Parathyroid adenoma (tissue), 2 donors: ENCODE measurements around the gene KCNG2.

ENCODE experiments used
- H2AFZ ChIP-seq: fragments of 300-600 bp; sonication (generic); one replicate; pipeline ENCODE4 v1.7.0; 2017; ENCODE audit warnings: antibody characterized with exemption, mild to moderate bottlenecking
- H3K27ac ChIP-seq: fragments of 300-600 bp; sonication (generic); one replicate; pipeline ENCODE4 v1.7.0; 2017
- H3K27me3 ChIP-seq: fragments of 300-600 bp; sonication (generic); one replicate; pipeline ENCODE4 v1.7.0; 2017; ENCODE audit warnings: low read length; ENCODE audit not compliant: control insufficient read depth, insufficient read depth
- H3K36me3 ChIP-seq: fragments of 300-600 bp; sonication (generic); one replicate; pipeline ENCODE4 v1.7.0; 2017; ENCODE audit warnings: low read length; ENCODE audit not compliant: control insufficient read depth, insufficient read depth
- H3K4me1 ChIP-seq: fragments of 300-600 bp; sonication (generic); one replicate; pipeline ENCODE4 v1.7.0; 2017; ENCODE audit warnings: control low read depth
- H3K4me2 ChIP-seq: fragments of 300-600 bp; sonication (generic); one replicate; pipeline ENCODE4 v1.7.0; 2017; ENCODE audit warnings: low read length
- H3K4me3 ChIP-seq: fragments of 300-600 bp; sonication (generic); one replicate; pipeline ENCODE4 v1.7.0; 2017; ENCODE audit warnings: low read depth, low read length
- H3K79me2 ChIP-seq: fragments of 300-600 bp; sonication (generic); one replicate; pipeline ENCODE4 v1.7.0; 2017; ENCODE audit warnings: control low read depth
- H3K9ac ChIP-seq: fragments of 300-600 bp; sonication (generic); one replicate; pipeline ENCODE4 v1.7.0; 2017; ENCODE audit warnings: mild to moderate bottlenecking
- H3K9me3 ChIP-seq: fragments of 300-600 bp; sonication (generic); one replicate; pipeline ENCODE4 v1.7.0; 2017; ENCODE audit warnings: low read length; ENCODE audit not compliant: control insufficient read depth
- CTCF ChIP-seq: fragments of 300-600 bp; sonication (generic); IDR thresholded peaks from one replicate; pipeline ENCODE4 v1.7.0; 2017; ENCODE audit warnings: antibody characterized with exemption, mild to moderate bottlenecking
- donor health status: primary hyperparathyroidism.

The KCNG2 gene

DNA sequence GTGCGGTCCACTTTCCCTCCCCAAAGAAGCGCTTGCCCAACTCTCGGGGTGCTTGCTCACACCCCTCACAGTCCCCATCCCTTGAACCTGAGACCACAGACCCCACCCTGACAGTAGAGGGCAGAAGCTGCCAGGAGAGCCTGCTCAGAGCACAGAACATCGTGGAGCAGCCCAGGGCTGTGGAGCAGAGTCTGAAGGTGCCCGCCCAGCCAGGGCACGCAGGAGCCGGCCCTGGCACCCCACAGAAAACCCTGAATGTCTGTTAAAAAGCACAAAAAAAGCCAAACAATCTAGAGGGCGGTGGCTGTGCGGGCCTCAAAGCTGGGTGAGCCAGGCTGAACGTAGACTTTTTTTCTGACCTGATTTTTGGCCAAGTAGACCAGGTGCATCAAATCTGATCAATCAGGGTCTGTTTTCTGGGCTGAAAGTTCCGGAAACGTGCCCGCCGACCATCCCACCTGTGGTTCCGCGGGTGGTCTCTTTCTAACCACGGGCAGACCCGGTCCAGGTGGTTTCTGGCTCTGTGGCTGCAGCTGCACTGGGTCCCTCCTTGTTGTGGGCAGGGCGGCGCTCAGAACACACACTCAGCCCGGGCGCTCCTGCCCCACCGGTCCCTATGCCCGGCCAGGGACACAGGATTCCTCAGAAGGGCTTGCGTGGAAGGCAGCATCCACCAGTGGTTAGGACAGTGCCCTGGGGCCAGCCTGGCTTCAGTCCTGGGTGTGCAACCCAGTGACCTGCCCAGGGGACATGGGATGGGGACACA is 87.4 kb downstream of the KCNG2 start:
- no peaks in the 10 kb centered on the region for H3K27me3 ChIP-seq
- H3K4me2 ChIP-seq = no peak overlapping the region
- no peaks in the 10 kb centered on the region for H3K36me3 ChIP-seq
- H3K9ac ChIP-seq = no peak overlapping the region
- H3K4me1 ChIP-seq = no peaks in the 10 kb centered on the region
- no peak overlapping the region for H3K27ac ChIP-seq
- no peak overlapping the region for H3K4me3 ChIP-seq
- TF ChIP-seq CTCF = no peak
- H3K79me2 ChIP-seq = no peaks in the 10 kb centered on the region
- H2AFZ ChIP-seq = no peak overlapping the region
- H3K9me3 ChIP-seq = no peaks in the 10 kb centered on the region

- no peak overlapping the region for H3K27ac ChIP-seq
- no peaks in the 10 kb centered on the region for H3K27me3 ChIP-seq
- H3K4me3 ChIP-seq = no peak overlapping the region
- no peak overlapping the region for H3K9ac ChIP-seq
- H3K9me3 ChIP-seq = no peaks in the 10 kb centered on the region
- H3K36me3 ChIP-seq = no peaks in the 10 kb centered on the region
- no peak overlapping the region for H2AFZ ChIP-seq
- no peaks in the 10 kb centered on the region for H3K4me1 ChIP-seq
- TF ChIP-seq CTCF = no peak
- no peak overlapping the region for H3K4me2 ChIP-seq
- H3K79me2 ChIP-seq = no peaks in the 10 kb centered on the region
These were observed 89.7 kb downstream of the KCNG2 start for GRCh38 chr18:79887181-79888000.

- Histone ChIP-seq H3K4me3 (no peak overlapping the region), H3K4me2 (no peak overlapping the region), H3K36me3 (no peaks in the 10 kb centered on the region), H3K9ac (no peak overlapping the region), H3K27me3 (no peaks in the 10 kb centered on the region), H3K27ac (no peak overlapping the region), H2AFZ (no peak overlapping the region), H3K9me3 (no peaks in the 10 kb centered on the region), H3K4me1 (no peaks in the 10 kb centered on the region), H3K79me2 (no peaks in the 10 kb centered on the region)
- TF ChIP-seq CTCF = no peak
These were observed 90.3 kb downstream of the KCNG2 start for GRCh38 chr18:79888016-79888415.

DNA sequence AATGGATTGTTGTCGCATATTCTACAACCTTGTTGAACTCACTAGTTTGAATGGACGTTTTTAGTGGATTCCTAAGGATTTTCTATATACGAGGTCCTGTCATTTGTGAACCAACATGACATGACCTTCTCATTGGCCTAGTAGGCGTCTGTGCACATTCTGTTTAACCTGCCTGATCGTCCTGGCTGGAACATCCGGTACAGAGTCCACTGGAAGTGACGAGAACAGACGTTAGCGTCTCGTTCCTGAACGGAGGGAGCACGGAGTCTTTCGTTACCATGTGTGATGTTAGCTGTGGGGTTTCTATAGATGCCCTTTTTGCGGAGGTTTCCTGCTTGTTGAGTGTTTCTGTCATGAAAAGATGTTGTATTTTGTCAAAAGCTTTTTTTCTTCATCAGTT is 91.8 kb downstream of the KCNG2 start:
- no peaks in the 10 kb centered on the region for H3K79me2 ChIP-seq
- no peaks in the 10 kb centered on the region for H3K9me3 ChIP-seq
- no peak overlapping the region for H3K27ac ChIP-seq
- no peak overlapping the region for H3K9ac ChIP-seq
- no peaks in the 10 kb centered on the region for H3K4me1 ChIP-seq
- H3K36me3 ChIP-seq = no peaks in the 10 kb centered on the region
- H3K27me3 ChIP-seq = no peaks in the 10 kb centered on the region
- no peak overlapping the region for H3K4me2 ChIP-seq
- no peak overlapping the region for H2AFZ ChIP-seq
- no peak for TF ChIP-seq CTCF
- H3K4me3 ChIP-seq = no peak overlapping the region
